A673 (cell line): ENCODE data around the gene CCDC136. TPM values are rescaled to one million over a fixed set of nuclear protein-coding genes. Genes with fewer than 3 reads are reported as not detected.
A peak's percentile ranks its signal among the peaks of the same experiment; 100 is the strongest.

Experiments used
- BruUV-seq: library from RNA; stranded (reverse); fragments of 400-500 nt; replicated peaks from 2 replicates; lab custom pipeline; 2021; lab: Mats Ljungman, UMichigan
- CTCF ChIA-PET: fragments of 300-600 bp; sonication (Branson Sonifier 250); formaldehyde crosslinking; loops from one replicate; lab custom pipeline; 2022; ENCODE audit warnings: antibody characterized with exemption; lab: Charles Lee
- POLR2A ChIA-PET: fragments of 300-600 bp; sonication (Branson Sonifier 250); formaldehyde crosslinking; loops from one replicate; lab custom pipeline; 2022; ENCODE audit warnings: antibody characterized with exemption; ENCODE audit not compliant: low non-redundant PET; lab: Charles Lee
- DNase-seq: peaks from one replicate; pipeline ENCODE4 v3.0.0-alpha.2; 2015; ENCODE audit warnings: low spot score
- H3K27ac ChIP-seq: fragments of 200-600 bp; sonication (generic); 2 replicates; pipeline ENCODE4 v1.5.1; 2016; ENCODE audit warnings: mixed run types, low read depth, mild to moderate bottlenecking, mixed read lengths, antibody characterized with exemption, low read length; ENCODE audit not compliant: poor library complexity, severe bottlenecking
- H3K27me3 ChIP-seq: fragments of 200-600 bp; sonication (generic); replicated peaks from 2 replicates; pipeline ENCODE4 v1.6.1; 2017; ENCODE audit warnings: mixed run types, low read depth, mild to moderate bottlenecking, mixed read lengths, antibody characterized with exemption, low read length; ENCODE audit not compliant: insufficient read depth, poor library complexity
- H3K36me3 ChIP-seq: fragments of 200-600 bp; sonication (generic); 2 replicates; pipeline ENCODE4 v1.6.1; 2016; ENCODE audit warnings: mixed run types, mild to moderate bottlenecking, mixed read lengths, antibody characterized with exemption, low read length; ENCODE audit not compliant: insufficient read depth, poor library complexity, severe bottlenecking
- H3K4me1 ChIP-seq: fragments of 200-600 bp; sonication (generic); 2 replicates; pipeline ENCODE4 v1.6.1; 2017; ENCODE audit warnings: mixed run types, mild to moderate bottlenecking, mixed read lengths, antibody characterized with exemption, low read length; ENCODE audit not compliant: insufficient read depth, poor library complexity, severe bottlenecking
- H3K4me3 ChIP-seq: fragments of 200-600 bp; sonication (generic); 2 replicates; pipeline ENCODE4 v1.5.1; 2016; ENCODE audit warnings: low read depth, mixed run types, mild to moderate bottlenecking, mixed read lengths, low read length; ENCODE audit not compliant: poor library complexity, severe bottlenecking
- H3K9me3 ChIP-seq: fragments of 200-600 bp; sonication (generic); 2 replicates; pipeline ENCODE4 v1.6.1; 2016; ENCODE audit warnings: mixed run types, low read depth, mild to moderate bottlenecking, mixed read lengths, antibody characterized with exemption, low read length; ENCODE audit not compliant: poor library complexity, severe bottlenecking
- EZH2 ChIP-seq: fragments of 200-600 bp; sonication (generic); IDR thresholded peaks from 2 replicates; pipeline ENCODE4 v1.6.1; 2017; ENCODE audit warnings: borderline replicate concordance, low read depth, mild to moderate bottlenecking, mixed read lengths, antibody characterized with exemption, low read length; ENCODE audit not compliant: poor library complexity, severe bottlenecking
- intact Hi-C: fragments of 100-400 bp; cut with micrococcal nuclease; formaldehyde crosslinking; loops from one replicate; pipeline ENCODE4 v1.10.0; 2022; ENCODE audit not compliant: unreplicated experiment
- total RNA-seq: library from RNA; stranded (reverse); gene quantifications from 2 replicates; pipeline ENCODE4 v1.2.3, GENCODE V29; 2021
- TF ChIP-seq, protein P1 (sequence below): fragments of 300-800, 200-600 bp; sonication (generic); conservative IDR thresholded peaks from 2 replicates; pipeline ENCODE4 v1.5.1; 2017; ENCODE audit warnings: low read depth, mild to moderate bottlenecking, antibody characterized with exemption, low read length, moderate library complexity, mixed read lengths

The CCDC136 gene
- total RNA-seq, 1 experiment from 2014 or later: 4.4 TPM

DNA sequence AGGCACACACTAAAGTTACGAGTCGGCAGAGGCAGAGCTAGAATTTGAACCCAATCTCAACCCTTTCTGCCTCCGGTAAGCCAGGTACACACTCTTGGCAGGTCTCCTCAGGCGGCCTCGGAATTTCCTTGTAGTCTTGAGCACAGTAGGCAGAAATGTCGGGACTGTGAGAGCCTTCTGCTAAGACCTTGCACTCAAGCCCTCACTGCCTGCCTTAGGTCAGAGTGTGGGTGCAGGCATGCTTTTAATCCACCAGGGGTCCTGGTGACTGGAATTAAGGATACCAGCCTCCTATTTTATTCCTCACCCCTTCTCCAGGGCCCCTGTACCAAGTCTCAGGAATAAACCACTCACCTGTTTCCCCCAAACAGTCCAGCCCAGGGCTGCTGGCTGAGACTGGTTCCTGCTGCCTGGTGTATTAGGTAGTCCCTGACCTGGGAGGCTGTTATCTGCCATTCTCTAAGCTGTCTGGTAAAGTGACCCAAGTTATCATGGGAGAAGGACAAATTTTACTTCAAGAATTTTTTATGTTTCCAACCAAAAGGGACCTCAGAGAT lies 71.7 kb downstream of the CCDC136 start:
- DNase-seq: peak; percentile 81
- no peak for TF ChIP-seq EZH2
- TF ChIP-seq, protein P1, sequence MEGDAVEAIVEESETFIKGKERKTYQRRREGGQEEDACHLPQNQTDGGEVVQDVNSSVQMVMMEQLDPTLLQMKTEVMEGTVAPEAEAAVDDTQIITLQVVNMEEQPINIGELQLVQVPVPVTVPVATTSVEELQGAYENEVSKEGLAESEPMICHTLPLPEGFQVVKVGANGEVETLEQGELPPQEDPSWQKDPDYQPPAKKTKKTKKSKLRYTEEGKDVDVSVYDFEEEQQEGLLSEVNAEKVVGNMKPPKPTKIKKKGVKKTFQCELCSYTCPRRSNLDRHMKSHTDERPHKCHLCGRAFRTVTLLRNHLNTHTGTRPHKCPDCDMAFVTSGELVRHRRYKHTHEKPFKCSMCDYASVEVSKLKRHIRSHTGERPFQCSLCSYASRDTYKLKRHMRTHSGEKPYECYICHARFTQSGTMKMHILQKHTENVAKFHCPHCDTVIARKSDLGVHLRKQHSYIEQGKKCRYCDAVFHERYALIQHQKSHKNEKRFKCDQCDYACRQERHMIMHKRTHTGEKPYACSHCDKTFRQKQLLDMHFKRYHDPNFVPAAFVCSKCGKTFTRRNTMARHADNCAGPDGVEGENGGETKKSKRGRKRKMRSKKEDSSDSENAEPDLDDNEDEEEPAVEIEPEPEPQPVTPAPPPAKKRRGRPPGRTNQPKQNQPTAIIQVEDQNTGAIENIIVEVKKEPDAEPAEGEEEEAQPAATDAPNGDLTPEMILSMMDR: peak; percentile 53
- POLR2A ChIA-PET: no interaction called here
- CTCF ChIA-PET: interaction anchor here (1.0 to 1.3 kb wide), 3 partner anchors 10 to 228 kb away, joined by 3 to 5 read pairs (median 4); no protein-coding TSS in a partner anchor
- intact Hi-C loops: no loop called here
- H3K4me1 ChIP-seq: peaks cover 4% of the 10 kb centered on the region
- H3K27ac ChIP-seq: peak overlapping the region; percentile 52
- no peaks in the 10 kb centered on the region for H3K36me3 ChIP-seq
- no peaks in the 10 kb centered on the region for H3K27me3 ChIP-seq
- BruUV-seq: no TSS peak
- peak overlapping the region; percentile 76 for H3K4me3 ChIP-seq
- H3K9me3 ChIP-seq: no peaks in the 10 kb centered on the region

DNA sequence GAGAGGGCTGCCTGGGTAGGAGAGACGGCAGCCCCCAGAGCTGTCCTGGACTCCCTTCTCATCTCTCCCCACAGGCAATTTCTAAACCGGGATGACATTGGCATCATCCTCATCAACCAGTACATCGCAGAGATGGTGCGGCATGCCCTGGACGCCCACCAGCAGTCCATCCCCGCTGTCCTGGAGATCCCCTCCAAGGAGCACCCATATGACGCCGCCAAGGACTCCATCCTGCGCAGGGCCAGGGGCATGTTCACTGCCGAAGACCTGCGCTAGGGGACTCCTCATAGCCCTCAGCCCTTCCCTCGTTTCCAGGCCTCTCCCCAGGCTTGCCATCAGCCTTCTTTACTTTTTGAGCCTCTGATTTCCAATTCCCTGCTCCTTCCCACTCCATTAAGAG lies 73.5 kb downstream of the CCDC136 start:
- Histone ChIP-seq H3K27me3 (no peaks in the 10 kb centered on the region), H3K4me1 (peaks cover 4% of the 10 kb centered on the region), H3K27ac (no peak overlapping the region), H3K9me3 (no peaks in the 10 kb centered on the region), H3K4me3 (no peak overlapping the region), H3K36me3 (no peaks in the 10 kb centered on the region)
- BruUV-seq: TSS peak; percentile 33
- ChIA-PET CTCF (no interaction called here), POLR2A (no interaction called here)
- intact Hi-C loops: no loop called here
- TF ChIP-seq EZH2: no peak
- TF ChIP-seq, protein P1: no peak
- DNase-seq: no peak

DNA sequence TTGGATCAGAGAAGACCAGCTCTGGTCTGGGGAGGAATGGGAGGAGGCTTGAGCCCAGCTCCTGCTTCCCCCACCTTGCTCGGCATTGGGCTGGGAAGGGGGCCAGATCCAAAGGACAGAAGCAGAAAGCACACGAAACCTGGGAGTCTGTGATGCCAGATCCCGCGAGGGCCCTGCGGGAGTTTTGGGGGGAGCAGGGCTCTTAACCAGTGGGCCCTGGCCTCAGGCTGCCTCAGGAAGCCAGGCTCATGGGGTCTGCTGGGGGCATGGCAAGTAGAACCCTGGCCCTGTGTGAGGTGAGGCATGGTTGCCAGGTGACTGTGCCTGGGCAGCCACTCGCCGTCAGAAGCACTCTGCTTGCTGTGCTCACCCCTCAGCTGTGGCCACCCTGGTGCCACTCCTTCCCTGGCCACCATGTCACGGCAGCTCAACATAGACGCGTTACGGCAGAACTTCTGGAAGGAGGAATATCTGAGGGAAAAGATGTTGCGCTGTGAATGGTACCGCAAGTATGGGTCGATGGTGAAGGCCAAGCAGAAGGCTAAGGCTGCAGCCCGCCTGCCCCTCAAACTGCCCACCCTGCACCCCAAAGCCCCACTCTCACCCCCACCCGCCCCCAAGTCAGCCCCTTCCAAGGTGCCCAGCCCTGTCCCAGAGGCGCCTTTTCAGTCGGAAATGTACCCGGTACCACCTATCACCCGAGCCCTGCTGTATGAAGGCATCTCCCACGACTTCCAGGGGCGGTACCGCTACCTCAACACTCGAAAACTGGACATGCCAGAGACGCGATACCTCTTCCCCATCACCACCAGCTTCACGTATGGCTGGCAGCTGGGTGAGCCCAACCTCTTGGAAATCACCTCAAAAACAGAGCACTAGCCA lies 74.5 kb downstream of the CCDC136 start:
- POLR2A ChIA-PET: no interaction called here
- Histone ChIP-seq H3K4me3 (no peak overlapping the region), H3K36me3 (no peaks in the 10 kb centered on the region), H3K27ac (no peak overlapping the region), H3K4me1 (peaks cover 4% of the 10 kb centered on the region), H3K27me3 (no peaks in the 10 kb centered on the region), H3K9me3 (no peaks in the 10 kb centered on the region)
- BruUV-seq: no TSS peak
- intact Hi-C loops: no loop called here
- TF ChIP-seq, protein P1: no peak
- no peak for TF ChIP-seq EZH2
- no peak for DNase-seq
- CTCF ChIA-PET: no interaction called here
